ENCODE data around the gene PRLH.

The PRLH gene

GRCh38 chr2:237540223-237540775 lies 26.1 kb upstream of the PRLH start:
- no peak for DNase-seq

- no peak for DNase-seq
Observed at GRCh38 chr2:237540823-237541222, 25.6 kb upstream of the PRLH start.

DNA sequence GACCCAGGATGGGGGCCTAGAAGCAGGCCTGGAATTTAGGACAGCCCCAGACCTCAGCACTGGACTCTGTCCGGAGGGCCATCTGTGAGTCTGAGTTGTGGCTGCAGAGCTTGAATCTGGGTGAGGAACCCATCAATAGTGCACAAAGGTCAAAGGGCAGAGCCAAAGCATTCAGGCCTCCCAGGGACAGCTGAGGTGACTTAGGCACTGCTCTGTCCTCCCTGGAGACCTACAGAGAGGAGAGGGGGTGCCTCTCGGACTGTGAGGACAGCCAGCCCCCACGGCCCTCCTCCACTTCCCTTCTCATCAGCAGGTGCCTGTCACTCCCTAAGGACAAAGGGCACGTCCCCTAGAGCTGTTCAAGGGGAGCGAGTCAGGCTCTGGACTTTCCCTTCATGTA lies 25.1 kb upstream of the PRLH start:
- no peak for DNase-seq

- DNase-seq, result no peak
Observed at GRCh38 chr2:237542001-237542704, 24.2 kb upstream of the PRLH start.

DNA sequence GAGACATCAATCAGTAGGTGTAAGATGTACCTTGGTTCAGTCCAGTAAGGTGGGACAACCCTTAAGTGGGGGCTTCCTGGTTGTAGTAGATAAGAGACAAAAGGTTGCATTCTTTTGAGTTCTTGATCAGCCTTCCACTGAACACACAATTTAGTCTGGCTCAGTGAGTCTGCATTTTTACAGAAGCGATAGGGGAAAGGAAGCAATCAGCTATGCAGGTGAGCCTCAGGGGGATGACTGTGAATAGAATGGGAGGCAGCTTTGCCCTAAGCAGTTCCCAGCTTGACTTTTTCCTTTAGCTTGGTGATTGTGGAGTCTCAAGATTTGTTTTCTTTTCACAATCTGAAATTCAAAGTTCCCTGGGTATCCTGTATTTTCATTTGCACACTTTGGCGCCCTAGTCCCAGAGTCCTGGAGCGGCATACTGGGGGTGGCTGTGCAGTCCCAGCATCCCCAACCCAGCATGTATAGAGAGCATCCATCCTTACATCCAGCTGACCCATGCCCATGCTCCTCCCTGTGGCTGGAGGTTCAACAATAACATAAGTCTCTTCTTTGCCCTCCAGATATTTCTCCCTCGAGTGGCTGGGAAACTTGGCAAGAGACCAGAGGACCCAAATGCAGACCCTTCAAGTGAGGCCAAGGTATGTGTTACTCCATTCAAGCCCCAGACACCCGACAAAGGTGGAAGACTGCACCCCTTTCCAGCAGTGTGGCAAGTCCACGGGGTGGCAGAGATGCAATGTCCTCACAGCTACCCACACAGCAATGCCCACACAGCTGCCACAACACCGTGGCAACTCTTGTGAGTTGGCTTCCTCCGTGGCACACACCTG lies 20.1 kb upstream of the PRLH start:
- no peak for DNase-seq

GRCh38 chr2:237546876-237547395 lies 19.4 kb upstream of the PRLH start:
- DNase-seq, result no peak

- no peak for DNase-seq
Observed at GRCh38 chr2:237547841-237548416, 18.4 kb upstream of the PRLH start.

- DNase-seq, result no peak
Observed at GRCh38 chr2:237549216-237549615, 17.2 kb upstream of the PRLH start.

DNA sequence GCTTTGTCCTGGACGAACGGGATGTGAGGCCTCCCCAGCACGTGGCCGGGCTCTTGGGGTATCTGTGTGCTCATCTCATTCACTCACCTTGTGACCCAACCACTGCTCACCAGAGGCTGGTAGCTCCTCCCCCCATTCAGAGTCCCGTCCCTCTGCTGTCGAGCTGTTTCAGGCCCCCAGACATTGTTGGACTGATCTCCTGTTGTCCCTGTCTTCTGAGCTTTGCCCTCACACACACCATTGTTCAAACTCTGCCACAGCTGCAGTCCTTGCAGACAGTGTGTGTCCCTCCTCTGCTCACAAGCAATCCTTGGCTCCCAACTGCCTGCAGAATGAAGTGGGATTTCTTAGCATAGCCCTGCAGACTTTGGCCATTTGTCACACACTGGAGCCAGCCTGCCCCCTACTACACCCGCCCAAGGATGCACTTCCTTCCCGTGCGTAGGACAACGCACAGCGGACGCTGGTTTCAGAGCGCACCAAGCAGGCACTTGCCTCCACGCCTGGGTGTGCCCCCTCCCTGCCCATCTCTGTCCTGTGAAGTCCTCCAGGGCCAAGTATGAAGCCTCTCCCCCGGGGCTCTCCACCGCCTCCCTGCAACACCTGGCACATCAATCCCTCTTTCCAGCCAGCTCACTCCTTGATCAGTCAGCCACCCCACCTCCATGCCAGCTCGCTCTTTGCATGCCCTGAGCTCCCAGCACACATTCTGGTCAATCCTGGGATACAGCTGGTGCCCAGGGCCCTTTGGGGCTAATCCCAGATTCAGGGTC lies 16.5 kb upstream of the PRLH start:
- DNase-seq, result no peak

DNA sequence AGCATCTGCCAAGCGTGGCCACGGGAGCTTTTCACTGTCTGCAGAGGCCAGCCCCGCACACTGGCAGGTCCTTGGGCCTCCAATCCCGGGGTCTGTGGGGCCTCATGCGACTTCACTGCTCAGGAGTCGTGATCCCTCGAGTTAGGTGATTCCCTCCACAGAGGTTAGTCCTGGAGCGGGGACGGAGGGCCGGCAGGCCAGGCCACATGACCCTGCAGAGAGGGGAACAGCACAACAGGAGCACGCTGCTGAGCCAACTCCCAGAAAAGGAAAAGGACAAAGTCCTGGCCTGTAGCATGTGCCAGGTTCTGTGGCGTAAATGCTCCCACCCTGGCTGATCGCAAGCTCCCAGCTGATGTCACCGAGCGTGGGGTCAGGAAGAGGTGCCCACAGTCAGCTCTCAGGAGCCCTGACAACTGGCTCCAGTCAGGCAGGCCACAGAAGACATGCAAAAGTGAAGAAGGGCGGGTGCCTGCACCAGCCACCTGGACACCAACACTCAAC lies 15.3 kb upstream of the PRLH start:
- no peak for DNase-seq

GRCh38 chr2:237552908-237553307 lies 13.5 kb upstream of the PRLH start:
- DNase-seq, result no peak

GRCh38 chr2:237553948-237554347 lies 12.4 kb upstream of the PRLH start:
- no peak for DNase-seq

DNA sequence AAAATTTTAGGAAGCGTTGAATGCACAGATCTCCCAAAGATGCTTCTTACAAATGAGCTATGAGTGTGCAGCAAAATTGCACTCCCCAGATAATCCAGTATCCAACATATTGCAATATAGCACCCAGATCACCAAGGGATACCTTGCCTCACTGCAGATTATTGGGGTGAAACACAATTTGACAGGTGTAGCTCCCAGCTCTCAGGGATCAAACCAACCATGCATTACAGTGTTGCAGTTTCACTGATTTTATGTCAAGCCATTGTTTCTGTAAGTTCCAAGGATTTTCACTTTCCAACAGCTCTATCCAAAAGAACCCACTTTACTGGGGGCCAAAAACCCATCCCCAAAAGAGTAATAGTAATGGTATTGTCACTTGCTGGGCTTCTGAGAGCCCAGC lies 10.8 kb upstream of the PRLH start:
- DNase-seq, result no peak

DNA sequence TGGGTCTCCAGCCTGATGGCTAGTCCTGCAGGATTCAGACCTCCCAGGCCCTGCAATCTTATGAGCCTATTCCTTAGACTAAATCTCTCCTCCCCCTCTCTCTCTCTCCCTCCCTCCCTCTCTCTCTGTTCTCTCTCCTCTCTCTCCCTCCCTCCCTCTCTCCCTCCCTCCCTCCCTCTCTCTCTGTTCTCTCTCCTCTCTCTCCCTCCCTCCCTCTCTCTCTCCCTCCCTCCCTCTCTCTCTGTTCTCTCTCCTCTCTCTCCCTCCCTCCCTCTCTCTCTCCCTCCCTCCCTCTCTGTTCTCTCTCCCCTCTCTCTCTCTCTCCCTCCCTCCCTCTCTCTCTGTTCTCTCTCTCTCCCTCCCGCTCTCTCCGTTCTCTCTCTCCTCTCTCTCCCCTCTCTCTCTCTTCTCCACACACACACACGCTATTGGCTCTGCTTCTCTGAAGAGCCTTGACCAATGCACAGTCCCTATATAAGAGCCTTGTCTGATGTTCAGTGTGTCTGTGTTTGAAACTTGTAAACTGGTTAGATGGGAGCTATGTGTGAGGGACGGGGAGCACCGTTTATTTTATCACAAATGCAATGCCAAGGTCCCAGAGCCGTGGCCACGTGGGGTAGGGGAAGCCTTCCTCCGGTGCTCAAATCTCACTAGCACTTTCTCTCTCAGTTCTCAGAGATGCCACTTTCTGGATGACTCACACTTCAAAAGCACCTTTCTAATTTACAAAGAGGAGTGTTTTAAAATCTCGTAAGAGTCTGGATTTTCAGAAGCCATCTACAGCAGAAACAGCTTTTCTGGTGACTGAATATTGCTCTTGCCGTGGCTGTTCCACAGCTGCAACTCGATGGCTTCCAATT lies 9.4 kb upstream of the PRLH start:
- DNase-seq, result peak; percentile 5

- DNase-seq, result no peak
Observed at GRCh38 chr2:237557633-237558015, 8.8 kb upstream of the PRLH start.

DNA sequence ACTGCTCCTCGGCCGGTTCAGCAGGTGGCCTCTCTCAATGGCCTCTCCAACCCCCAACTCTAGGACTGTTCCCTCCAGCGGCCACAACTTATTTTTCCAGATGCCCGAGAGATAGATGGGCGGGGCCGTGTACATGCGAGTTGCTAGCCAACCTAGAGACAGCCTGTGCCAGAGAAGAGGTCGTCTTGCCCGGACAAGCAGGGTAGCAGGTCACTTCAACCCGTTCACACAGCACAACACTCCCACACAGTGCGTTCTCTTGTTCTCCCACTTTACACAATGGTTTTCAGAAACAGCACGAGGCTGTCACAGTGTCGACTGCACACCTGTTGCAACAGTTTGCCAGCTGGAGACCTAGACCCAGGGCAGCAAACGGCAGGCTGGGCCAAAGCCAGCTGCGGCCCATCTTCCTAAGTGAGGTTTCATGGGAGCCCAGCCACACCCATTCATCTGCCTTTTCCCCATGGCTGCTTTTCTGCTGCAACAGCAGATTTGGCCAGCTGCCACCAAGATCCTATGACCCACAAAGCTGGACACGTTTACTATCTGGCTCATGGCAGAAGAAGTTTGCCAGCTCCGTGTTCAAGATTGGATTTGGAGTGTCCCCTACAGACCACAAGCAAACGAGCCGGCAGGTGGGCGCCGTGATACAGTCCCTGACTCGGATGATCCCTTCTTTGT lies 7.3 kb upstream of the PRLH start:
- no peak for DNase-seq

GRCh38 chr2:237561221-237561620 lies 5.2 kb upstream of the PRLH start:
- no peak for DNase-seq

DNA sequence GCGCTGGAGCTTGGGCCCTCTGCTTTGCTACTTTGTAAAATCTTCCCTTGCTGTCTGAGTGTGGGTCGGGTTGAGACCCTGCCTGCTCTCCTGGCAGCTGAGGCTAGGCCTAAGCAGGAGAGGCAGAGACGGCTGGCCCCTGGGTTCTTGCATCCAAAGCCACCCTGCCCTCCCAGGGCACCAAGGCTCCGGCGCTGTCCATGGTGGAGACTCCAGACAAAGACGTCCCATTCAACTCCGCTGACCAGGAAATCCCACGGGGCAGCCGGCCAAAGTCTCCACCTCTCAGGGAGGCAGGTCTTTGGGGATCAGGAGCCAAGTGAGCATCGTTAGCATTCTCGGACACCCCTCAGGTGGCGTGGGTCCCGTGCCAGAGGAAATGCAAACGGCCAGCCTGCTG lies 2.6 kb upstream of the PRLH start:
- DNase-seq, result no peak

- DNase-seq, result no peak
Observed at GRCh38 chr2:237564526-237565131, 1.7 kb upstream of the PRLH start.

GRCh38 chr2:237565974-237566373 lies 400 bp upstream of the PRLH start:
- DNase-seq, result no peak
